ENCODE measurements around the gene PDGFA.

PDGFA gene

DNA sequence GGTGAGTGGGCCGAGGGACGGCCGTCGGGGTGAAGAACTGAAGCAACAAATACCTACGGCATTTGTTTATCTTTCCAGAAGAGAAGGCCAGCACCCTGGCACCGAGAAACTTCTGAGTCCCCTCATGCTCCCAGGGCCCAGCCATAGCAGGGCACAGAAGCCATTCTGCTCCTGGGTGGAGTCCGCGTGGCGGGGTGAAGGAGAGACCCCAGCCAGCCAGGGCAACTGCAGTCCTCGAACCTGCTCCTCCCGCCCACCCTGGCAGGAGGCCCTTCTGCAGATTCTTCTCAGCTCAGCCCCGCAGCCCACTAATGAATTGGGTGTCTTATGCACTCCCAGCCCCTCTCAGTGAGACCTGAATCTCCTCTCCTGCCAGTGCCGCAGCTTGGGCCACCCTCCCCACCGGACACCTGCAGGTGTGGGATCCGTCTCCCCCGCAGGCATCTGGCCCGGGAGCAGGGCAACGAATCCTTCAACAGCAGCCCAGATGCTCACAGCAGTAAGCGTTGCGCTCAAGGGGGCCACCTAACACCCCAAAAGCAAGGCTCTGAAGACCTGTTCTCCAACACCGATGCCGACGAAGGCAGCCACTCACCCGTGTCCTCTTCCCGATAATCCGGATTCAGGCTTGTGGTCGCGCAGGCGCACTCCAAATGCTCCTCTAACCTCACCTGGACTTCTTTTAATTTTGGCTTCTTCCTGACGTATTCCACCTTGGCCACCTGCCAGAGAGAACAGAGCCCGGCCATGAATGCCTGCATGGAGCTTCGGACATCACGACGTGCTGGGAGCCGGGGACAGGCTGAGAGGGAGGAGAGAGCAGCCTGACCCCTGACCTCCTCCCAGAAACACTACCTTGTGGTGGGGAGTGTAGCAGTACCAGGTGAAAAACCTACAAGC, 18.9 kb downstream of the PDGFA start:
- no peak for DNase-seq

DNA sequence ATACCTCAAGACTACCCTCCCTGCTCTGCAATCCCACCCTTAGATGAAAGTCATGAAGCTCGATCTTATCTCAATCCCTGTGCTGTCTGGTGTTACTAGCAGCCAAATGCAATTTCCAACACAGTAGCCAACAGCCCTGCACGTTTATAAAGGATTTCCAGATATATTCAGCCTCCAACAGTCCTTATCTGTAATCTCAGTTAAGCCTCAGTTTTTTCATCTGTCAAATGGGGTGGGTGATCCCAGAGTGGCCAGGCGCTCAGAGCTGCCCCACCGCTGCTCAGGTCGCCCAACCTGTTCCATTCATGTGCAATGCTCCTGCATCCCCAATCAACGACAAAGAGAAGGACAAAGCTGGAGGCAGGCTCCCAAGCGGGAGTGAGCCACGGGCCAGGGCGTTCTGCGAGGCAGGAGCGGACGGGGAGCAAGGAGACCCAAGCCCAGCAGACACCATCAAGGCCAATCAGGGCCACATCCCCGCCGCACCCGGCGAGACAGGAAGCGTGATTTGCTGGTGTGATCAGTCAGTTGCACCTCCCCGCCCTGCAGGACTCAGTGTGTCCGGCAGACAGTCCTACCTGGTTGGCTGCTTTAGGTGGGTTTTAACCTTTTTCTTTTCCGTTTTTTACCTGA, 19.7 kb downstream of the PDGFA start:
- DNase-seq, result no peak

- no peak for DNase-seq
Measured at GRCh38 chr7:498678-499641, 20.7 kb downstream of the PDGFA start.

- no peak for DNase-seq
Measured at GRCh38 chr7:497946-498655, 21.5 kb downstream of the PDGFA start.

DNA sequence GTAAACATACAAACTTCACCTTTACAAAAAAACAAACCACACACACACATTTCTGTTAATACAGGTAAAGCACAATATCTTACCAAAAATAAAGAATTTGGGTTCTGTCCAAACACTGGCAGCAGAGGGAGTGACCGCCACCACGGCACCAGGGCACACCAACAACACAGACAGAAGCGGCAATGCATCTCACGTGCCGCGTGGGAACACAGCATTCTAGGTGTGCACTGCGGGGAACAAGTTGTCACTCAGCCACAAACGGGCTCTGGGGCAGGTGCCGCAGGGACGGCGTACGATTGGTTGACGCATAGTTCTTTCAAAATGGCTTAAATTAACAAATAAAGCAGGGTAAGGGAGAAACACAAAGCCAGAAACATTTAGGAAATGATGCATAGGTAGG, 22.3 kb downstream of the PDGFA start:
- no peak for DNase-seq

GRCh38 chr7:496528-497295, 22.9 kb downstream of the PDGFA start:
- no peak for DNase-seq

GRCh38 chr7:495761-496321, 23.8 kb downstream of the PDGFA start:
- no peak for DNase-seq

DNA sequence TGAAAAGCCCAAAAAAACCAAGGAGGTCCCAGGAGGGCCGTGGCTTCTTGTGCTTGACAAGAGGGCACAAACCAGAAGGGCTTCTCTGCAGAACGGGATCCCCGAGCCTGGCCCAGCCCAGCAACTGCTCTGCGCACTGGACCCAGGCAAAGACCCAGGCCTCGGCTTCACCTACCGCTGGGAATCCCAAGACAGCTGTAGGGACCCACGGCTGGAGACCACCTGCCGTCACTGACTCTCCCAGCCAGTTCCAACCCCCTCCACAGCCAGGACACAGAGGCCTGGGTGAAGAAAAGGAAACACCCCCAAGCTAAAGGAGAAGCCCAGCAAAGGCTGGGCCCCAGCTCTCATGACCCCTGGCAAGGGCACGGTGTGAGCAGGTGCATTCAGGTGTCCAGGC, 24.3 kb downstream of the PDGFA start:
- DNase-seq, result no peak

DNA sequence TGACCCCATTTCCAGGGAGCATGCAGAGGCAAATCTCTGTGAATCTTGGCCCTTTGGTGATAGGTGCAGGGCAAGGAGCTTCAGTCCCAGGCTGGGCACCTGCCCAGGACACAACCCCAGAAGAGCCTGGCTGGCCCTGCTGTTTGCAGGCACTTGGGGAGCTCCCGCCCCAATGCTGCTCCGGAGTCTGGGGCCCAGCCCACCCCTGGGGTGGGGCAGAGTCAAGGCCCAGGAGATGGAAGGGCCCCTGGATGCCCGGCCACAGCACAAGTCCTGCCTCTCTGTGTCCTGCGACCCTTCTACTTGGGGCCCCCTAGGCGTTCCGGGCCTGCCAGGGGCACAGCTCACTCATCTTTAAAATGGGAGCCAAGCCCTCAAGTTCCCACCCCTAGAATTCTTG, 24.7 kb downstream of the PDGFA start:
- no peak for DNase-seq

DNA sequence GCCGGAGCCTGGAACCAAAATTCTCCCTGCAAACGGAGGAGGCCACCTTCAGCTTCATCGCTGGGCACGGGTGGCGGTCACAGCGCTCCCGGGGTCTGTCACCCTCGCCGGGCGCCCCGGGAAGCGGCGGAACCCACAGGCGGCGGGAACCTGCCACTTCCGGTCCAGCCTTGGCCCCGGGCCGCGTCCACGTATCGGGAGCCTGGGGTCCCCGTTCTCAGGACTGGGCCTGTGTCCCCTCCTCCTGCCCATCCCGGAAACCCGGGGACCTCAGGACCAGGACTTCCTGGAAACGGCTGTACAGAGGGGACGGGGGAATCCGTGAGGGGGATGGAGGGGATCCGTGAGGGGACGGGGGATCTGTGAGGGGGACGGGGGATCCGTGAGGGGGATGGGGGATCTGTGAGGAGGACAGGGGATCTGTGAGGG, 25.4 kb downstream of the PDGFA start:
- DNase-seq, result no peak

DNA sequence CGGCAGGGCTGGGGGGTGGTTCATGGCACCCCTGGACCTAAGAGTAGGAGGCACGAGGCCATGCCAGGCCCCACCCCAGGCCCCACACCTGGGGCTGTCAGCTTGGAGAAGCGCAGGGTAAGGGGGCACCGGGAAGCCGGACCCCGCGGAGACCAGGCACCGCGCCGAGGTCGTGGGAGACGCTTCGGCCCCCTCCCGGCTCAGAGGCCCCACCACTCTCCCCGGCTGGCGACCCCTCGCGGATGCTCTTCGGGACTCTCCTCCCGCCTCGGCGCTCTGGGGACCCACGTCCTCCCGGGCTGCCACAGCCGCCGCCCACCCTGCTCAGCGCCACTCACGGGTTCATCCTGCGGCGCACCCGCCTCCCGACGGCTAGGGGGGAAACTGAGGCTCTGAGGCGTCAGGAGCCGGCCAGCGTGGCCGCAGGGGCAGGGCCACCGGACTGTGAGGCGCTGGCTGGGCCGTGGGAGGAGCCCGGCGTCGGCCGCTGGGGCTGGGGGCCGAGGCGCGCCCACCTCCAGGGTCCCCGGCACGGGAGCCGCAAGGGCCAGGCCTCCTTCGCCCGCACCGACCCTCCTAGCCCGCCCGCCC, 25.9 kb downstream of the PDGFA start:
- no peak for DNase-seq

- no peak for DNase-seq
Measured at GRCh38 chr7:492714-493065, 27.0 kb downstream of the PDGFA start.

GRCh38 chr7:491958-492713, 27.5 kb downstream of the PDGFA start:
- no peak for DNase-seq

GRCh38 chr7:491292-491957, 28.2 kb downstream of the PDGFA start:
- no peak for DNase-seq

DNA sequence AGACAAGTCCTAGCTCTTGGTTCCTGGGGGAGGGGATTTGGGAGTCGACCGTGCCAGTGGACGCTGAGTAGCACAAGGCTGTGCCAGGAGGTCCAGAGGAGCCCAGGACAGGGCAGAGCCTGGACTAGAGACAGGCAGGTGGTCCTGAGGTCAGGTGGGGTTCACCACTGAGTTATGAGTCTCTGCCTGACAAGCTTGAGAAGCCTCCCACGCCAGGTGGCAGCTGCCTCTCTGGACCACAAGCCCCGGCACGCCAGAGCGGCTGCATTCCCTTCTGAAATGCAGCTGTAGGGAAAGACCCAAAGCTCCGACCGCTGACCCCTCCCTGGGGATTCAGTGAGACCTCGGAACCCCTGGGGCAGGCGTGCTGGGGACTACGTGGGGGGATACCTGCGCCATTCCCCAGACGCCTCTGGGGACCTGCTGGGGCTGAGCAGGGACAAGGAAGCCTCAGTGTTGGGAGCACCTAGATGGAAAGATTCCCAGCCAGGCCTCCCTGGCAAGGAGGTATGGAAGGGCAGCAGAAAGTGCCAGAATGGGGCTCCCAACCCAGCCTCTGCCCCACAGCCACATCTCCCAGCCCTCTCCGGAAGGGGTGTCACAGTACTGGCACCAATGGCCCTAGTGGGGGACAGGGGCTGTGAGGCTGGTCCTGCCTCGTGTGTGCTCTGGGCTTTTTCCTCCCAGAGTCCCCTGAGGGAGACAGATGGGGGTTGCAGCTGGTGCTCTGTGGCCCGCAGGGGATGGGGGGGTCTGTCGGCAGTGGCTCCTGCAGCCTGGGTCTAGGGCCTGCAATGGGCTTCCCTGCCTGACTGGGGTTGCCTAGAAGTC, 29.0 kb downstream of the PDGFA start:
- no peak for DNase-seq

DNA sequence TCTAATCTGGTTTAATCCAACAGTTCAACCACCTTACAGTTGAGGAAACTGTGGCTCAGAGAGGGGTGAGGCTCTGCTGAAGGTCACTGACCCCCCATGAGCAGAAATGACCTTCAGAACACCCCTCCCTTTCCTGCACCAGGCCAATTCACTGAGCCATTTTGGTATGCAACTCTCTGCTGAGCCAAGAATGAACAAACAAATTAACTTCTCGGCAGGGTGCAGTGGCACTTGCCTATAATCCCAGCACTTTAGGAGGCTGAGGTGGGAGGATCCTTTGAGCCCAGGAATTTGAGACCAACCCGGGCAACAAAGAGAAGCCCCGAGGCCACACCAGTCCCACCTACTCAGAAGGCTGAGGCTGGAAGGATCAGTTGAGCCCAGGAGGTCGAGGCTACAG, 29.8 kb downstream of the PDGFA start:
- no peak for DNase-seq

GRCh38 chr7:486216-486743, 33.4 kb downstream of the PDGFA start:
- no peak for DNase-seq

Data from activated CD4-positive, alpha-beta T cell treated with anti-CD3 and anti-CD28 coated beads, Interleukin-10, Interleukin-2, amounts not matched to agents 100 ng/mL and 50 ng/mL, durations not matched to agents 16 hours and 8 hours (primary cell).